ENCODE data around the gene GCN1.

The GCN1 gene

GRCh38 chr12:120091371-120092090 lies 103.0 kb downstream of the GCN1 start (continued):
- TF ChIP-seq BCL6B (tag by site-specific recombination; IDR thresholded peaks at IDR 0.05) = peak; percentile 68
- no peak for TF ChIP-seq ZNF157 (tag by site-specific recombination; IDR thresholded peaks at IDR 0.05)
- TF ChIP-seq ZFP37 (tag by site-specific recombination; IDR thresholded peaks at IDR 0.05) = no peak
- TF ChIP-seq PBX3 (CRISPR knock-in tag; IDR thresholded peaks at IDR 0.05) = no peak
- TF ChIP-seq ZFHX2 (tag by site-specific recombination; conservative IDR thresholded peaks at IDR 0.05) = 0 out of 2 replicates have a peak, but pooled peaks have one; percentile 11
- TF ChIP-seq HIC1 (tag by site-specific recombination; IDR thresholded peaks at IDR 0.05) = 0 out of 2 replicates have a peak, but pooled peaks have one; percentile 41
- TF ChIP-seq IKZF3 (tag by site-specific recombination; IDR thresholded peaks at IDR 0.05) = no peak
- no peak for TF ChIP-seq TRIM28 (IDR thresholded peaks at IDR 0.05; ENCODE audit: borderline replicate concordance, low read length)
- 0 out of 2 replicates have a peak, but pooled peaks have one; percentile 18 for TF ChIP-seq ZNF777 (tag by site-specific recombination; IDR thresholded peaks at IDR 0.05; ENCODE audit: borderline replicate concordance)
- no peak; the same call in 1 of the 2 replicates for TF ChIP-seq ZNF221 (tag by site-specific recombination; IDR thresholded peaks at IDR 0.05; ENCODE audit: borderline replicate concordance)
- TF ChIP-seq OSR2 (tag by site-specific recombination; IDR thresholded peaks at IDR 0.05) = no peak
- TF ChIP-seq ZFP41 (tag by site-specific recombination; IDR thresholded peaks at IDR 0.05; ENCODE audit: borderline replicate concordance) = no peak
- TF ChIP-seq ZSCAN5A (tag by site-specific recombination; IDR thresholded peaks at IDR 0.05) = no peak
- TF ChIP-seq ZFP69B (tag by site-specific recombination; IDR thresholded peaks at IDR 0.05) = peak; percentile 63
- TF ChIP-seq ZBTB17 (tag by site-specific recombination; IDR thresholded peaks at IDR 0.05) = peak; percentile 15; the same call in 1 of the 2 replicates
- peak; percentile 80 for TF ChIP-seq ZNF37A (tag by site-specific recombination; IDR thresholded peaks at IDR 0.05)
- TF ChIP-seq ZNF248 (tag by site-specific recombination; IDR thresholded peaks at IDR 0.05) = peak; percentile 83; the same call in 1 of the 2 replicates
- peak; percentile 95 for TF ChIP-seq ZNF664 (tag by site-specific recombination; IDR thresholded peaks at IDR 0.05)
- TF ChIP-seq ZNF501 (tag by site-specific recombination; IDR thresholded peaks at IDR 0.05) = no peak
- peak; percentile 28; the same call in 1 of the 2 replicates for TF ChIP-seq ZNF148 (tag by site-specific recombination; IDR thresholded peaks at IDR 0.05; ENCODE audit: borderline replicate concordance)
- TF ChIP-seq ZNF473 (tag by site-specific recombination; IDR thresholded peaks at IDR 0.05) = peak; percentile 96
- no peak for TF ChIP-seq ZNF623 (tag by site-specific recombination; IDR thresholded peaks at IDR 0.05)
- TF ChIP-seq ZNF626 (tag by site-specific recombination; IDR thresholded peaks at IDR 0.05) = no peak
- no peak for TF ChIP-seq ZNF560 (tag by site-specific recombination; IDR thresholded peaks at IDR 0.05; ENCODE audit: borderline replicate concordance)
- no peak for TF ChIP-seq ZNF18 (tag by site-specific recombination; IDR thresholded peaks at IDR 0.05)
- peak; percentile 99 for TF ChIP-seq ZNF624 (tag by site-specific recombination; IDR thresholded peaks at IDR 0.05)
- peak; percentile 65 for TF ChIP-seq ZNF692 (tag by site-specific recombination; IDR thresholded peaks at IDR 0.05)
- TF ChIP-seq ZNF660 (tag by site-specific recombination; IDR thresholded peaks at IDR 0.05) = peak; percentile 98
